ENCODE data around the gene RSBN1.

- no peak for TF ChIP-seq TCF7L2 (IDR thresholded peaks at IDR 0.05; ENCODE audit: borderline replicate concordance, extremely low read depth, insufficient read depth, insufficient read length)
- TF ChIP-seq CTCF (IDR thresholded peaks at IDR 0.05 in 2 of 3, conservative IDR thresholded peaks at IDR 0.05 in 1 of 3; ENCODE audit: borderline replicate concordance in 1 of 3, insufficient read depth in 1 of 3, low read depth in 2 of 3, low read length in 2 of 3): no peak
- TF ChIP-seq YY1 (IDR thresholded peaks at IDR 0.05; ENCODE audit: extremely low read depth, insufficient replicate concordance, low read depth, low read length): no peak
- no peak for TF ChIP-seq CEBPB (IDR thresholded peaks at IDR 0.05; ENCODE audit: low read depth)
- no peak for TF ChIP-seq JUND (IDR thresholded peaks at IDR 0.05)
- no peak for TF ChIP-seq ELF1 (IDR thresholded peaks at IDR 0.05; ENCODE audit: borderline replicate concordance, low read depth)
Observed at GRCh38 chr1:113747376-113747775, 64.9 kb downstream of the RSBN1 start.
